ENCODE results near the gene TMEM256. TPM values are rescaled to one million over a fixed set of nuclear protein-coding genes. Genes with fewer than 3 reads are reported as not detected.

The TMEM256 gene
- total RNA-seq, 1 experiment from 2014 or later, result 40.2 TPM

DNA sequence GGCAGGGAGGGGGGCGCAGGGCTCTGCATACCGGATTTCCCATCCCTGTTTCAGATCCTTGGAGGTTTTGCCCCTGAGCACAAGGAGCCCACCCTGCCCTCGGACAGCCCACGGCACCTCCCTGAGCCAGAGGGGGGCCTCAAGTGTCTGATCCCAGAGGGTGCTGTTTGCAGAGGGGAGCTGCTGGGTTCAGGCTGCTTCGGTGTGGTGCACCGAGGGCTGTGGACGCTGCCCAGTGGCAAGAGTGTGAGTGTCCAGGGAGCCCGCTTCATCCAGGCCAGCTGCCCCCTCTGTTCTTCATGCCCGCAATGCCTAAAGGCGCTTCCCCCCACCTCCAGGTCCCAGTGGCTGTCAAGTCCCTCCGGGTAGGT, 20.5 kb downstream of the TMEM256 start:
- no peaks in the 10 kb centered on the region for H3K4me1 ChIP-seq
- H3K27me3 Mint-ChIP-seq (ENCODE audit: insufficient read depth, unreplicated experiment), result no peaks in the 10 kb centered on the region
- no peak overlapping the region for H3K4me3 ChIP-seq (ENCODE audit: low read depth, low read length)
- no peaks in the 10 kb centered on the region for H3K9me3 ChIP-seq
- BruUV-seq (replicated peaks), result no TSS peak
- no peak overlapping the region for H3K27ac Mint-ChIP-seq (ENCODE audit: unreplicated experiment)
- H3K27me3 ChIP-seq (replicated peaks; ENCODE audit: control insufficient read depth, insufficient read depth, low read length), result no peaks in the 10 kb centered on the region
- DNase-seq, result no peak
- peaks cover 7% of the 10 kb centered on the region for H3K4me1 Mint-ChIP-seq (ENCODE audit: low read depth, unreplicated experiment)
- TF ChIP-seq, protein P1, sequence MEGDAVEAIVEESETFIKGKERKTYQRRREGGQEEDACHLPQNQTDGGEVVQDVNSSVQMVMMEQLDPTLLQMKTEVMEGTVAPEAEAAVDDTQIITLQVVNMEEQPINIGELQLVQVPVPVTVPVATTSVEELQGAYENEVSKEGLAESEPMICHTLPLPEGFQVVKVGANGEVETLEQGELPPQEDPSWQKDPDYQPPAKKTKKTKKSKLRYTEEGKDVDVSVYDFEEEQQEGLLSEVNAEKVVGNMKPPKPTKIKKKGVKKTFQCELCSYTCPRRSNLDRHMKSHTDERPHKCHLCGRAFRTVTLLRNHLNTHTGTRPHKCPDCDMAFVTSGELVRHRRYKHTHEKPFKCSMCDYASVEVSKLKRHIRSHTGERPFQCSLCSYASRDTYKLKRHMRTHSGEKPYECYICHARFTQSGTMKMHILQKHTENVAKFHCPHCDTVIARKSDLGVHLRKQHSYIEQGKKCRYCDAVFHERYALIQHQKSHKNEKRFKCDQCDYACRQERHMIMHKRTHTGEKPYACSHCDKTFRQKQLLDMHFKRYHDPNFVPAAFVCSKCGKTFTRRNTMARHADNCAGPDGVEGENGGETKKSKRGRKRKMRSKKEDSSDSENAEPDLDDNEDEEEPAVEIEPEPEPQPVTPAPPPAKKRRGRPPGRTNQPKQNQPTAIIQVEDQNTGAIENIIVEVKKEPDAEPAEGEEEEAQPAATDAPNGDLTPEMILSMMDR (IDR thresholded peaks at IDR 0.05; ENCODE audit: insufficient read depth in 1 of 2, low read depth in 1 of 2, low read length in 1 of 2, severe bottlenecking in 1 of 2, unreplicated experiment in 1 of 2), result no peak
- H3K9me3 Mint-ChIP-seq (ENCODE audit: unreplicated experiment), result no peaks in the 10 kb centered on the region
- intact Hi-C loops (cut with micrococcal nuclease; ENCODE audit: unreplicated experiment), result no loop called here
- H3K36me3 Mint-ChIP-seq (ENCODE audit: insufficient read depth, unreplicated experiment), result peaks cover 5% of the 10 kb centered on the region
- CTCF ChIA-PET, result no interaction called here
- H3K36me3 ChIP-seq (ENCODE audit: control insufficient read depth, insufficient read depth, low read length), result no peaks in the 10 kb centered on the region
- H3K4me3 Mint-ChIP-seq (ENCODE audit: unreplicated experiment), result no peak overlapping the region
- POLR2A ChIA-PET, result no interaction called here

DNA sequence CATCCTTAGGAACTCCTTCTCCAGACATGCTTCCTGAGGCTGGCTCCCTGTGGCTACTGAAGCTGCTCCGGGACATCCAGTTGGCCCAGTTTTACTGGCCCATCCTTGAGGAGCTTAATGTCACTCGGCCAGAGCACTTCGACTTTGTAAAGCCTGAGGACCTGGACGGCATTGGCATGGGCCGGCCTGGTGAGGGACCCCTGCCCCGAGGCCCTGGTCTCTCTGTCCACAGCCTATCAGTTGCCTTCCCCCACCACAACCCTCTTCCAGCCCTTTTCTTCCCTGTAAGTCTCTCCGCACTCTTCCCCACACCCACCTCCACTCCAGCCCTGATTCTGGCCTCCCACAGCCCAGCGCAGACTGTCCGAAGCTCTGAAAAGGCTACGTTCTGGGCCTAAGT, 21.0 kb downstream of the TMEM256 start:
- TF ChIP-seq, protein P1 (IDR thresholded peaks at IDR 0.05; ENCODE audit: insufficient read depth in 1 of 2, low read depth in 1 of 2, low read length in 1 of 2, severe bottlenecking in 1 of 2, unreplicated experiment in 1 of 2), result no peak
- Mint-ChIP-seq H3K4me3 (ENCODE audit: unreplicated experiment) (no peak overlapping the region), H3K4me1 (ENCODE audit: low read depth, unreplicated experiment) (peaks cover 7% of the 10 kb centered on the region), H3K9me3 (ENCODE audit: unreplicated experiment) (no peaks in the 10 kb centered on the region), H3K27me3 (ENCODE audit: insufficient read depth, unreplicated experiment) (no peaks in the 10 kb centered on the region), H3K36me3 (ENCODE audit: insufficient read depth, unreplicated experiment) (peaks cover 5% of the 10 kb centered on the region), H3K27ac (ENCODE audit: unreplicated experiment) (no peak overlapping the region)
- H3K27me3 ChIP-seq (replicated peaks; ENCODE audit: control insufficient read depth, insufficient read depth, low read length), result no peaks in the 10 kb centered on the region
- CTCF ChIA-PET, result no interaction called here
- BruUV-seq (replicated peaks), result no TSS peak
- no peaks in the 10 kb centered on the region for H3K36me3 ChIP-seq (ENCODE audit: control insufficient read depth, insufficient read depth, low read length)
- H3K4me3 ChIP-seq (ENCODE audit: low read depth, low read length), result no peak overlapping the region
- POLR2A ChIA-PET, result no interaction called here
- intact Hi-C loops (cut with micrococcal nuclease; ENCODE audit: unreplicated experiment), result no loop called here
- no peak for DNase-seq
- H3K9me3 ChIP-seq, result no peaks in the 10 kb centered on the region
- no peaks in the 10 kb centered on the region for H3K4me1 ChIP-seq

DNA sequence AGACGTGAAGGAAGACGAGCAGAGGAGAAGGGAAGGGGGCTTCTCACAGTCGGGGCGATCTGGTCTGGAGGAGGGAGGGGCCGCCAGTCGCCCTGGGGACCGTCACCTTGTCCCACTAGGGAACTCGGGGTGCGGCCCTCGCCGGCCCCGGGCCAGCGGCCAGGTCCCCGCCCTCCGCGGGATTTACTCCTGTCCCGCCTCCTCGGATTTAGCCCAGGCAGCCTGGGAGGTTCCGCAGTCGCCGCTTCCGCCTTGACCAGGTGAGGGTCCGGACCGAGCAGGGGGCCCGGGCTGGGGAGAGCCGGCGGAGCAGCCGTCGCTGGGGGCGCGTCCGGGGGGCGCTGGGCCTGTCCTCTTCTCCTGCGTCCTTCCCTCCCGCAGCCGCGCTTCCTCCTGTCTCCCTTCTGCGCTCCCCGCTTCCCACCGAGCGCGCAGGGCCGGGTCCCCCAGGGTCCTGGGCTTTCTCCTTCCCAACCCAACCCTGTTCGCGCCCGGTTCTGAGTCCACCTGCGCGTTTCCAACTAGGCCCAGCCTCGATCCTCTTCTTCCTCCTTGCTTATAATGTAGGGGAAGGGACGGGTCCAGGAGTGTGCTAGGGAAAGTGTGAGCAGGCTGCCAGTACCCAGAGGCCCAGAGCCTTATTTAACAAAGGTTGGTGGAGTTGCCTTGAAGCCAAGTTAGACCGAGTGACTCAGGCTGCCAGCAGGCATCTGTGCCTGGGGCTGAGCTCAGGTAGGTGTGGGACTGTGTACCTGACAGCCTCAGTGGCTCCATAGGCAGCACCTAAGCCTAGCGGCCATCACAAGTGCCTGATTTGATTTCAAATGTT, 22.8 kb downstream of the TMEM256 start, which contains the start of gene TNK1:
Gene TNK1, plus strand, starts transcription at position 235 of the 829 bp plus-strand sequence. CDS start 1,838 bp downstream, outside the sequence.
- POLR2A ChIA-PET, result interaction anchor here (1.3 kb wide), 1 partner anchor 22 kb away, joined by 11 read pairs; the partner anchor contains the start of gene TMEM256
- Mint-ChIP-seq H3K4me3 (ENCODE audit: unreplicated experiment) (peak within 1 kb of the TSS; percentile 80), H3K9me3 (ENCODE audit: unreplicated experiment) (no peaks in the 10 kb centered on the region), H3K4me1 (ENCODE audit: low read depth, unreplicated experiment) (peaks cover 7% of the 10 kb centered on the region), H3K36me3 (ENCODE audit: insufficient read depth, unreplicated experiment) (peaks cover 5% of the 10 kb centered on the region), H3K27ac (ENCODE audit: unreplicated experiment) (peak within 1 kb of the TSS; percentile 2), H3K27me3 (ENCODE audit: insufficient read depth, unreplicated experiment) (no peaks in the 10 kb centered on the region)
- no peaks in the 10 kb centered on the region for H3K27me3 ChIP-seq (replicated peaks; ENCODE audit: control insufficient read depth, insufficient read depth, low read length)
- TSS peak; percentile 78 for BruUV-seq (replicated peaks)
- TF ChIP-seq, protein P1 (IDR thresholded peaks at IDR 0.05; ENCODE audit: insufficient read depth in 1 of 2, low read depth in 1 of 2, low read length in 1 of 2, severe bottlenecking in 1 of 2, unreplicated experiment in 1 of 2), result no peak
- DNase-seq, result peak; percentile 44 to 54
- intact Hi-C loops (cut with micrococcal nuclease; ENCODE audit: unreplicated experiment), result loop anchor here (1.0 kb wide), 1 partner anchor 23 kb away; the partner anchor contains the start of gene TMEM256
- peak within 1 kb of the TSS; percentile 55 for H3K4me3 ChIP-seq (ENCODE audit: low read depth, low read length)
- CTCF ChIA-PET, result interaction anchor here (1.7 kb wide), 1 partner anchor 23 kb away, joined by 7 read pairs; the partner anchor contains the start of gene TMEM256
- no peaks in the 10 kb centered on the region for H3K4me1 ChIP-seq
- no peaks in the 10 kb centered on the region for H3K9me3 ChIP-seq
- H3K36me3 ChIP-seq (ENCODE audit: control insufficient read depth, insufficient read depth, low read length), result no peaks in the 10 kb centered on the region

All from Caco-2 (cell line).